Measurements from ENCODE around the gene PHRF1.

PHRF1 gene

GRCh38 chr11:592501-592900 is 16.2 kb downstream of the PHRF1 start:
- TF ChIP-seq CTCF (IDR thresholded peaks at IDR 0.05; ENCODE audit: low read depth, low read length) = no peak
- DNase-seq (ENCODE audit: extremely low read depth, low read depth) = no peak

GRCh38 chr11:592918-593317 is 16.6 kb downstream of the PHRF1 start:
- TF ChIP-seq CTCF (IDR thresholded peaks at IDR 0.05; ENCODE audit: low read depth, low read length) = no peak
- DNase-seq (ENCODE audit: extremely low read depth, low read depth) = no peak

- TF ChIP-seq CTCF (IDR thresholded peaks at IDR 0.05; ENCODE audit: low read depth, low read length) = no peak
Observed at GRCh38 chr11:593347-593746, 17.1 kb downstream of the PHRF1 start.

GRCh38 chr11:595400-595799 is 19.1 kb downstream of the PHRF1 start:
- TF ChIP-seq CTCF (IDR thresholded peaks at IDR 0.05; ENCODE audit: low read depth, low read length) = no peak
- DNase-seq (ENCODE audit: extremely low read depth, low read depth) = no peak

More at GRCh38 chr11:593347-593746, 17.1 kb downstream of the PHRF1 start:
- no peak for DNase-seq (ENCODE audit: extremely low read depth, low read depth)

- DNase-seq (ENCODE audit: extremely low read depth, low read depth) = no peak
- no peak for TF ChIP-seq CTCF (IDR thresholded peaks at IDR 0.05; ENCODE audit: low read depth, low read length)
Observed at GRCh38 chr11:596374-596773, 20.1 kb downstream of the PHRF1 start.

GRCh38 chr11:597166-597725 is 21.0 kb downstream of the PHRF1 start:
- no peak for TF ChIP-seq CTCF (IDR thresholded peaks at IDR 0.05; ENCODE audit: low read depth, low read length)
- DNase-seq (ENCODE audit: extremely low read depth, low read depth) = no peak

- TF ChIP-seq CTCF (IDR thresholded peaks at IDR 0.05; ENCODE audit: low read depth, low read length) = no peak
- DNase-seq (ENCODE audit: extremely low read depth, low read depth) = no peak
Observed at GRCh38 chr11:598005-598680, 21.9 kb downstream of the PHRF1 start.
